Adipocyte (in vitro differentiated cells): Measurements from ENCODE around the gene BAHD1.

Source experiments
- DNase-seq: peaks from one replicate; pipeline ENCODE4 v3.0.0-alpha.2; 2015; ENCODE audit warnings: low read depth
- H3K27me3 ChIP-seq: replicated peaks from 2 replicates; pipeline ENCODE4 v1.7.0; 2013; ENCODE audit warnings: mild to moderate bottlenecking, low read length, moderate library complexity; ENCODE audit not compliant: control insufficient read depth, insufficient read depth
- H3K36me3 ChIP-seq: 2 replicates; pipeline ENCODE4 v1.7.0; 2013; ENCODE audit warnings: low read length, mild to moderate bottlenecking, moderate library complexity; ENCODE audit not compliant: control insufficient read depth, insufficient read depth, severe bottlenecking
- H3K4me1 ChIP-seq: 2 replicates; pipeline ENCODE4 v1.7.0; 2013; ENCODE audit warnings: mild to moderate bottlenecking, low read length, moderate library complexity; ENCODE audit not compliant: control insufficient read depth, insufficient read depth
- H3K4me3 ChIP-seq: 2 replicates; pipeline ENCODE4 v1.7.0; 2013; ENCODE audit warnings: mild to moderate bottlenecking, low read length, moderate library complexity
- H3K9ac ChIP-seq: 2 replicates; pipeline ENCODE4 v1.7.0; 2013; ENCODE audit warnings: mild to moderate bottlenecking, low read length, moderate library complexity
- H3K9me3 ChIP-seq: 2 replicates; pipeline ENCODE4 v1.7.0; 2013; ENCODE audit warnings: mild to moderate bottlenecking, low read length, moderate library complexity; ENCODE audit not compliant: control insufficient read depth

The BAHD1 gene

DNA sequence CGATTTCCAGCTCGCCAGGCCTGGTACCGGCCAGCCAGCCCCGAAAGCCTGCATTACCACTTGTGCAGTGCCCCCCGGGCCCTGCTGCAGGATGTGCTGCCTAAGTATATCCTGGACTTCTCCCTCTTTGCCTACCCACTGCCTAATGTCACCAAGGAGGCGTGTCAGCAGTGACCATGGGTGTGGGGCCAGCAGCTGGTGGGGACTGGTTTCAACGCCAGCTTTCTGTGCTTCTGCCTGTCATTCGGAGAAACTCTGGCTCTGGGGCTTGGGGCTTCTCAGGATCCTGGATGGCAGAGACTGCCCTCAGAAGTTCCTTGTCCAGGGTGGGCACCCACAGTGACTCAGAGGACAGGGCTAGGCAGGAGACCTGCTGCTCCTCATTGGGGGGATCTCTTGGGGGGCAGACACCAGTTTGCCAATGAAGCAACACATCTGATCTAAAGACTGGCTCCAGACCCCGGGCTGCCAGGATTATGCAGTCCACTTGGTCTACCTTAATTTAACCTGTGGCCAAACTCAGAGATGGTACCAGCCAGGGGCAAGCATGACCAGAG, 31.5 kb downstream of the BAHD1 start:
- Histone ChIP-seq H3K27me3 (no peaks in the 10 kb centered on the region), H3K36me3 (peaks cover 4% of the 10 kb centered on the region), H3K4me3 (peak overlapping the region; percentile 85), H3K9me3 (no peaks in the 10 kb centered on the region), H3K4me1 (peaks cover 22% of the 10 kb centered on the region), H3K9ac (no peak overlapping the region)
- no peak for DNase-seq

DNA sequence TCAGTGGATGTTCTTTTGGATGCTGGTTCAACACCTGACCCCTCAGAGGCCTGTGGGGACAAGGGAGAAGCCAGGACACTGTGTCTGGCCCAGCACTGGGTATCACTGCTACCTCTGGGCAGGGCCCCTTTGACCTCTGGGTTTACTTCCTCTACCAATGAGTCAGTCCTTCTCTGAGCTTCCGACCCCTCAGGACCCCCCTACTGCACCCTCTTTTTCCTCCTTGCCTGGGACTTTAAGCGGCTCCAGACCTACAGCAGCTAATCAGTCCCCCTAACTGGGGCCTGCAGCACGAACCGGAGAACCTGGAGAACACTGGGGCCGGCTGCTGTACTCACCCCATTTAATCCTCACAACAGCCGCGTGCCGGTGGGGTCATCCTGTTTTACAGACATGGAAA, 33.8 kb downstream of the BAHD1 start:
- Histone ChIP-seq H3K9me3 (peaks cover 8% of the 10 kb centered on the region), H3K9ac (no peak overlapping the region), H3K27me3 (peaks cover 13% of the 10 kb centered on the region), H3K4me1 (peaks cover 18% of the 10 kb centered on the region), H3K36me3 (no peaks in the 10 kb centered on the region), H3K4me3 (no peak overlapping the region)
- DNase-seq, result no peak

- H3K9me3 ChIP-seq, result peaks cover 8% of the 10 kb centered on the region
- no peak for DNase-seq
- no peaks in the 10 kb centered on the region for H3K4me1 ChIP-seq
- H3K27me3 ChIP-seq, result peaks cover 13% of the 10 kb centered on the region
- H3K9ac ChIP-seq, result no peak overlapping the region
- no peak overlapping the region for H3K4me3 ChIP-seq
- H3K36me3 ChIP-seq, result no peaks in the 10 kb centered on the region
Measured at GRCh38 chr15:40477642-40478327, 37.0 kb downstream of the BAHD1 start.

DNA sequence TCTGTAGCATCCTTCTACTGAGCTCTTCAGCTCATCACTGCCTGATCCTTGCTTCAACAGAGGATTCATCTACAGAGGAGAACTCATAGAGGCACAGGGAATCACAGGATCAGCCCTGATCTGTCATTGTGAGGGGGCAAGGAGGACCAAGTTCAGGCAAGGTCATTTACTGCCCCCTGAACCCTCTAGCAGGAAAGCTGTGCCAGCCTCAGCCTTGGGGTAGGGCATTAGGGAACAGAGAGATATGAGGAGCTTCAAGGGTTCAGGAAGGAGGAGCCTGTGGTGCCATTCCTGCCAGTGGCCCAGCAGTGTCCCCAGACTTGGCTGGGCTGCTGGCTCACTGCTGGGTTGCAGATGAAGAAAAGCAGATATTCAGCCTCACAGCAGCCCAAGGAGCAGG, 38.3 kb downstream of the BAHD1 start:
- H3K4me1 ChIP-seq, result no peaks in the 10 kb centered on the region
- peaks cover 13% of the 10 kb centered on the region for H3K27me3 ChIP-seq
- DNase-seq, result no peak
- no peak overlapping the region for H3K4me3 ChIP-seq
- H3K36me3 ChIP-seq, result no peaks in the 10 kb centered on the region
- peaks cover 8% of the 10 kb centered on the region for H3K9me3 ChIP-seq
- no peak overlapping the region for H3K9ac ChIP-seq

- peak; percentile 58 for DNase-seq
- no peaks in the 10 kb centered on the region for H3K36me3 ChIP-seq
- no peak overlapping the region for H3K9ac ChIP-seq
- H3K4me3 ChIP-seq, result no peak overlapping the region
- H3K9me3 ChIP-seq, result peaks cover 8% of the 10 kb centered on the region
- H3K27me3 ChIP-seq, result peaks cover 19% of the 10 kb centered on the region
- H3K4me1 ChIP-seq, result no peaks in the 10 kb centered on the region
Measured at GRCh38 chr15:40481341-40482074, 40.8 kb downstream of the BAHD1 start.

DNA sequence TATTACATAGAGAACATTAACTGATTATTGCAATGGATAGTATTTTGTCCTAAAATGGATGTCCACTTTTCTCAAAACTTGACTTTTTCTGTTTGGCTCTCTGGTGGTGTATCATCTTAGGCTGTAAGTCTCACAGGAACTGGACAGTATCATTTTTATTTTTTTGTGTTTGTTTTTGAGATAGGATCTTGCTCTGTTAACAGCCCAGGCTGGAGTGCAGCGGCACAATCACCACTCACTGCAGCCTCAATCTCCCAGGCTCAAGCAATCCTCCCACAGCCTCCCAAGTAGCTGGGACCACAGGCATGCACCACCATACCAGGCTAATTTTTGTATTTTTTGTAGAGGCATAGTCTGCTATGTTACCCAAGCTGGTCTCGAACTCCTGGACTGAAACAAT, 43.2 kb downstream of the BAHD1 start:
- H3K9ac ChIP-seq, result no peak overlapping the region
- no peak for DNase-seq
- H3K4me1 ChIP-seq, result no peaks in the 10 kb centered on the region
- H3K9me3 ChIP-seq, result peaks cover 3% of the 10 kb centered on the region
- H3K36me3 ChIP-seq, result no peaks in the 10 kb centered on the region
- peaks cover 10% of the 10 kb centered on the region for H3K27me3 ChIP-seq
- H3K4me3 ChIP-seq, result no peak overlapping the region

DNA sequence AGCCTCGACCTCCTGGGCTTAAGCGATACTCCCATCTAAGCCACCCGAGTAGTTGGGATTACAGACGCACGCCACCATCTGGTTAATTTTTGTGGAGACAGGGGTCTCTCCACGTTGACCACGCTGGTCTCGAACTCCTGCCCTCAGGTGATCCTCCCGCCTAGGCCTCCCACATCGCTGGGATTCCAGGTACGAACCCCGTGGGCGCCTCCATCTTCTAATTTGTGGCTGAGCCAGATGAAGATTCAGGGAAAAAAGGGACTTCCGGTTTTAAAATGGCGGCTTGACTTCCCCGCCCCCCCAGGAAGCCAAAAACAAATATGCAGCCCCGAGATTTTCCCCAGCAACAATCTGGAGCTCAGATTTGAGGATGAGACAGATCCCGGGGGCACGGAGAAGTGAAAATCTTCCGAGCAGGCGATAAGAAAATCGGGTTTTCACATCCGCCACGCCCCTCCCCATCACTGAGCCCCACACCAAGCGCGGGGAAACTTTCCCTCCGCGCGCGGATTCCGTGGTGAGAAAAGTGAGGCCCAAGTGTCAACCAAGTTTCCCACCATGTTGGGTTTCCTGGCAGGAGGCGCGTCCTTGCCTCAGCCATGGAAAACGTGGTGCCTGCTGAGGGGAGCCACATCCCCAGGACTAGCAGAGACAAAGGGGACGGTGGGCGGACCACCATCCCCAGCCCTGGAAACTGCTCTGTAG, 45.5 kb downstream of the BAHD1 start:
- Histone ChIP-seq H3K4me3 (no peak overlapping the region), H3K27me3 (peaks cover 6% of the 10 kb centered on the region), H3K36me3 (no peaks in the 10 kb centered on the region), H3K9me3 (no peaks in the 10 kb centered on the region), H3K4me1 (no peaks in the 10 kb centered on the region), H3K9ac (no peak overlapping the region)
- DNase-seq, result no peak

GRCh38 chr15:40487816-40488682, 47.3 kb downstream of the BAHD1 start:
- H3K4me3 ChIP-seq, result no peak overlapping the region
- no peak for DNase-seq
- no peaks in the 10 kb centered on the region for H3K36me3 ChIP-seq
- H3K27me3 ChIP-seq, result peaks cover 6% of the 10 kb centered on the region
- H3K9me3 ChIP-seq, result no peaks in the 10 kb centered on the region
- H3K9ac ChIP-seq, result no peak overlapping the region
- no peaks in the 10 kb centered on the region for H3K4me1 ChIP-seq

- no peaks in the 10 kb centered on the region for H3K9me3 ChIP-seq
Measured at GRCh38 chr15:40489274-40490175, 48.8 kb downstream of the BAHD1 start.

More at GRCh38 chr15:40489274-40490175, 48.8 kb downstream of the BAHD1 start:
- Histone ChIP-seq H3K4me3 (no peak overlapping the region), H3K4me1 (no peaks in the 10 kb centered on the region), H3K9ac (no peak overlapping the region), H3K36me3 (no peaks in the 10 kb centered on the region), H3K27me3 (peaks cover 6% of the 10 kb centered on the region)
- DNase-seq, result no peak
